Central memory CD8-positive, alpha-beta T cell (primary cell): Measurements from ENCODE around the gene THBS2.
A peak's percentile ranks its signal among the peaks of the same experiment; 100 is the strongest.
"Not testable (repeated sequence)": the region's sequence is repeated elsewhere in the genome, so short reads cannot be mapped to it uniquely, and the experiment has no call there.

Experiments used
- ATAC-seq: fragments of 150-1000 bp; cut with Tn5 transposase; replicated peaks from 2 replicates; pipeline ENCODE4 v1.10.0; 2022; ENCODE audit warnings: mild to moderate bottlenecking, moderate FRiP score, moderate number of reproducible peaks; ENCODE audit not compliant: poor library complexity, severe bottlenecking; ENCODE audit errors: extremely low read depth
- DNase-seq, 2 donors: peaks; one replicate each; pipeline ENCODE4 v3.0.0; 2021; ENCODE audit warnings: low spot score in 2 of 2
- H3K27ac Mint-ChIP-seq: one replicate; pipeline ENCODE4 v1.8.0; 2022; ENCODE audit warnings: low read depth, mild to moderate bottlenecking, moderate library complexity, mixed read lengths
- H3K27me3 Mint-ChIP-seq: one replicate; pipeline ENCODE4 v1.8.0; 2022; ENCODE audit warnings: mixed read lengths
- H3K36me3 Mint-ChIP-seq: one replicate; pipeline ENCODE4 v1.8.0; 2022; ENCODE audit warnings: mild to moderate bottlenecking, moderate library complexity, mixed read lengths; ENCODE audit not compliant: insufficient read depth
- H3K4me1 Mint-ChIP-seq: one replicate; pipeline ENCODE4 v1.8.0; 2022; ENCODE audit warnings: mixed read lengths
- H3K4me3 Mint-ChIP-seq: one replicate; pipeline ENCODE4 v1.8.0; 2022; ENCODE audit warnings: mild to moderate bottlenecking, moderate library complexity, mixed read lengths
- H3K9me3 Mint-ChIP-seq: one replicate; pipeline ENCODE4 v1.8.0; 2022; ENCODE audit warnings: mixed read lengths

THBS2 gene

GRCh38 chr6:169189686-169190085 lies 64.0 kb downstream of the THBS2 start:
- ATAC-seq (no peak), DNase-seq (no peak)
- H3K4me3 Mint-ChIP-seq: no peak overlapping the region
- H3K36me3 Mint-ChIP-seq: peaks cover 2% of the 10 kb centered on the region
- H3K4me1 Mint-ChIP-seq: peaks cover 7% of the 10 kb centered on the region
- H3K9me3 Mint-ChIP-seq: no peaks in the 10 kb centered on the region
- H3K27me3 Mint-ChIP-seq: peaks cover 34% of the 10 kb centered on the region
- no peak overlapping the region for H3K27ac Mint-ChIP-seq

- DNase-seq (no peak), ATAC-seq (no peak)
- H3K9me3 Mint-ChIP-seq: no peaks in the 10 kb centered on the region
- H3K36me3 Mint-ChIP-seq: peaks cover 2% of the 10 kb centered on the region
- H3K4me1 Mint-ChIP-seq: peaks cover 7% of the 10 kb centered on the region
- H3K27me3 Mint-ChIP-seq: peaks cover 29% of the 10 kb centered on the region
- H3K27ac Mint-ChIP-seq: no peak overlapping the region
- H3K4me3 Mint-ChIP-seq: no peak overlapping the region
Observed at GRCh38 chr6:169189182-169189581, 64.5 kb downstream of the THBS2 start.

- Mint-ChIP-seq H3K27ac (no peak overlapping the region), H3K27me3 (peaks cover 22% of the 10 kb centered on the region), H3K36me3 (peaks cover 2% of the 10 kb centered on the region), H3K9me3 (no peaks in the 10 kb centered on the region), H3K4me3 (no peak overlapping the region), H3K4me1 (peaks cover 7% of the 10 kb centered on the region)
- ATAC-seq: peak; percentile 73
- DNase-seq: no peak
Observed at GRCh38 chr6:169188475-169188874, 65.2 kb downstream of the THBS2 start.

GRCh38 chr6:169188051-169188470 lies 65.6 kb downstream of the THBS2 start:
- H3K4me1 Mint-ChIP-seq: peaks cover 7% of the 10 kb centered on the region
- H3K27me3 Mint-ChIP-seq: peaks cover 18% of the 10 kb centered on the region
- no peak for DNase-seq
- peaks cover 2% of the 10 kb centered on the region for H3K36me3 Mint-ChIP-seq
- no peak overlapping the region for H3K27ac Mint-ChIP-seq
- H3K4me3 Mint-ChIP-seq: no peak overlapping the region
- no peaks in the 10 kb centered on the region for H3K9me3 Mint-ChIP-seq
- peak; percentile 41 for ATAC-seq

GRCh38 chr6:169186496-169187169 lies 67.0 kb downstream of the THBS2 start:
- Mint-ChIP-seq H3K4me1 (peaks cover 7% of the 10 kb centered on the region), H3K27me3 (peaks cover 5% of the 10 kb centered on the region), H3K27ac (no peak overlapping the region), H3K9me3 (no peaks in the 10 kb centered on the region), H3K36me3 (peaks cover 2% of the 10 kb centered on the region), H3K4me3 (no peak overlapping the region)
- DNase-seq: no peak
- no peak for ATAC-seq

- H3K4me3 Mint-ChIP-seq: no peak overlapping the region
Observed at GRCh38 chr6:169185692-169186485, 67.8 kb downstream of the THBS2 start.

GRCh38 chr6:169185011-169185521 lies 68.6 kb downstream of the THBS2 start:
- Mint-ChIP-seq H3K4me1 (peaks cover 7% of the 10 kb centered on the region), H3K36me3 (no peaks in the 10 kb centered on the region), H3K9me3 (no peaks in the 10 kb centered on the region), H3K27me3 (no peaks in the 10 kb centered on the region), H3K27ac (no peak overlapping the region), H3K4me3 (no peak overlapping the region)
- no peak for ATAC-seq
- DNase-seq: no peak

More at GRCh38 chr6:169185692-169186485, 67.8 kb downstream of the THBS2 start:
- no peaks in the 10 kb centered on the region for H3K9me3 Mint-ChIP-seq
- ATAC-seq: no peak
- H3K36me3 Mint-ChIP-seq: peaks cover 2% of the 10 kb centered on the region
- H3K27me3 Mint-ChIP-seq: no peaks in the 10 kb centered on the region
- peaks cover 7% of the 10 kb centered on the region for H3K4me1 Mint-ChIP-seq
- no peak overlapping the region for H3K27ac Mint-ChIP-seq
- no peak for DNase-seq

- H3K4me1 Mint-ChIP-seq: peaks cover 7% of the 10 kb centered on the region
- no peak overlapping the region for H3K27ac Mint-ChIP-seq
- no peaks in the 10 kb centered on the region for H3K36me3 Mint-ChIP-seq
- no peak overlapping the region for H3K4me3 Mint-ChIP-seq
- DNase-seq: no peak
- H3K27me3 Mint-ChIP-seq: peaks cover 5% of the 10 kb centered on the region
- ATAC-seq: no peak
- H3K9me3 Mint-ChIP-seq: no peaks in the 10 kb centered on the region
Observed at GRCh38 chr6:169184419-169184818, 69.2 kb downstream of the THBS2 start.

GRCh38 chr6:169183233-169183632 lies 70.4 kb downstream of the THBS2 start:
- no peak overlapping the region for H3K27ac Mint-ChIP-seq

GRCh38 chr6:169179831-169180230 lies 73.8 kb downstream of the THBS2 start:
- peaks cover 43% of the 10 kb centered on the region for H3K27me3 Mint-ChIP-seq
- not testable (repeated sequence) for H3K4me3 Mint-ChIP-seq, DNase-seq, ATAC-seq, H3K4me1 Mint-ChIP-seq, H3K36me3 Mint-ChIP-seq, H3K27ac Mint-ChIP-seq, H3K9me3 Mint-ChIP-seq

More at GRCh38 chr6:169183233-169183632, 70.4 kb downstream of the THBS2 start:
- Mint-ChIP-seq H3K4me1 (peaks cover 4% of the 10 kb centered on the region), H3K4me3 (no peak overlapping the region), H3K9me3 (no peaks in the 10 kb centered on the region), H3K36me3 (no peaks in the 10 kb centered on the region), H3K27me3 (peaks cover 17% of the 10 kb centered on the region)
- ATAC-seq: no peak
- DNase-seq: no peak

- H3K27ac Mint-ChIP-seq: no peak overlapping the region
- no peaks in the 10 kb centered on the region for H3K9me3 Mint-ChIP-seq
- no peak for ATAC-seq
- H3K27me3 Mint-ChIP-seq: peaks cover 46% of the 10 kb centered on the region
- no peak for DNase-seq
- no peak overlapping the region for H3K4me3 Mint-ChIP-seq
- H3K4me1 Mint-ChIP-seq: no peaks in the 10 kb centered on the region
- no peaks in the 10 kb centered on the region for H3K36me3 Mint-ChIP-seq
Observed at GRCh38 chr6:169177516-169178166, 76.0 kb downstream of the THBS2 start.

GRCh38 chr6:169176361-169176991 lies 77.2 kb downstream of the THBS2 start:
- Mint-ChIP-seq H3K4me3 (no peak overlapping the region), H3K36me3 (no peaks in the 10 kb centered on the region), H3K27ac (no peak overlapping the region), H3K9me3 (no peaks in the 10 kb centered on the region), H3K27me3 (peaks cover 46% of the 10 kb centered on the region), H3K4me1 (no peaks in the 10 kb centered on the region)
- ATAC-seq: no peak
- no peak for DNase-seq
